Fibroblast of mammary gland (primary cell): ENCODE results near the gene MTMR6.
A peak's percentile ranks its signal among the peaks of the same experiment; 100 is the strongest.
"Not testable (repeated sequence)": the region's sequence is repeated elsewhere in the genome, so short reads cannot be mapped to it uniquely, and the experiment has no call there.

Source experiments
- DNase-seq: peaks from one replicate; pipeline ENCODE4 v3.0.0-alpha.2; 2010; ENCODE audit warnings: low read depth
- H3K4me3 ChIP-seq: 2 replicates; pipeline ENCODE4 v1.5.1; 2011; ENCODE audit warnings: low read depth, mild to moderate bottlenecking, low read length, moderate library complexity; ENCODE audit not compliant: control insufficient read depth
- CTCF ChIP-seq: conservative IDR thresholded peaks from 2 replicates; pipeline ENCODE4 v1.5.1; 2011; ENCODE audit warnings: low read depth, low read length, inconsistent platforms; ENCODE audit not compliant: control insufficient read depth, insufficient read depth

The MTMR6 gene

GRCh38 chr13:25286969-25287961, at the start of gene MTMR6:
Gene MTMR6 (minus strand): TSS chr13:25287488. CDS start chr13:25287247, 241 bp downstream.
- H3K4me3 ChIP-seq = peak within 1 kb of the TSS; percentile 95
- peak; percentile 76 for TF ChIP-seq CTCF
- DNase-seq = peak; percentile 78

GRCh38 chr13:25335856-25336255, 48.6 kb upstream of the MTMR6 start:
- no peak overlapping the region for H3K4me3 ChIP-seq
- DNase-seq = peak; percentile 35
- no peak for TF ChIP-seq CTCF

- no peak for DNase-seq
- no peak overlapping the region for H3K4me3 ChIP-seq
- no peak for TF ChIP-seq CTCF
Measured at GRCh38 chr13:25330541-25330940, 43.3 kb upstream of the MTMR6 start.

- no peak overlapping the region for H3K4me3 ChIP-seq
- TF ChIP-seq CTCF = no peak
- peak; percentile 71 for DNase-seq
Measured at GRCh38 chr13:25329706-25330105, 42.4 kb upstream of the MTMR6 start.

- no peak for TF ChIP-seq CTCF
- DNase-seq = no peak
- no peak overlapping the region for H3K4me3 ChIP-seq
Measured at GRCh38 chr13:25324100-25324499, 36.8 kb upstream of the MTMR6 start.

- no peak overlapping the region for H3K4me3 ChIP-seq
- peak; percentile 32 for DNase-seq
- no peak for TF ChIP-seq CTCF
Measured at GRCh38 chr13:25319771-25320170, 32.5 kb upstream of the MTMR6 start.

- not testable (repeated sequence) for H3K4me3 ChIP-seq
- DNase-seq = peak; percentile 87
Measured at GRCh38 chr13:25318946-25319345, 31.7 kb upstream of the MTMR6 start.
